Endothelial cell of umbilical vein (primary cell): ENCODE measurements around the gene LDLRAD2. TPM values are rescaled to one million over a fixed set of nuclear protein-coding genes. Genes with fewer than 3 reads are reported as not detected.

ENCODE experiments used
- BruUV-seq: library from RNA; stranded (reverse); fragments of 400-500 nt; replicated peaks from 2 replicates; lab custom pipeline; 2021; lab: Mats Ljungman, UMichigan
- CTCF ChIA-PET: fragments of 300-600, 350-600 bp; sonication (Branson Sonifier 250); formaldehyde crosslinking; loops from one replicate; lab custom pipeline; 2021; ENCODE audit warnings: antibody characterized with exemption, inconsistent platforms; lab: Charles Lee
- POLR2A ChIA-PET: fragments of 300-600, 350-600 bp; sonication (Branson Sonifier 250); formaldehyde crosslinking; loops from one replicate; lab custom pipeline; 2021; ENCODE audit warnings: antibody characterized with exemption, inconsistent platforms; lab: Charles Lee
- DNase-seq: peaks from one replicate; pipeline ENCODE4 v3.0.0-alpha.2; 2011; ENCODE audit warnings: low read depth, low spot score
- FAIRE-seq: peaks from 2 replicates; lab custom pipeline; 2011; peaks lifted over from hg19 to GRCh38; lab: Jason Lieb, UNC
- H2AFZ ChIP-seq: 2 replicates; pipeline ENCODE4 v1.6.0; 2012; ENCODE audit warnings: low read depth, low read length, control low read depth, inconsistent platforms
- H3K27ac ChIP-seq: 2 replicates; pipeline ENCODE4 v1.5.1; 2011; ENCODE audit warnings: low read depth, mild to moderate bottlenecking, control low read depth, low read length, moderate library complexity; ENCODE audit not compliant: insufficient read depth
- H3K27me3 ChIP-seq, 2 experiments: 2 replicates each; pipeline versions ENCODE4 v1.6.0 to v1.6.1; 2011; ENCODE audit warnings: low read length in 2 of 2, mixed read lengths in 1 of 2; ENCODE audit not compliant: control insufficient read depth in 2 of 2, insufficient read depth in 2 of 2
- H3K36me3 ChIP-seq, 2 experiments: 2 replicates in 1 of 2; 3 replicates in 1 of 2; pipeline ENCODE4 v1.5.1; 2011; ENCODE audit warnings: low read length in 2 of 2, mild to moderate bottlenecking in 1 of 2, moderate library complexity in 1 of 2; ENCODE audit not compliant: control insufficient read depth in 2 of 2, insufficient read depth in 2 of 2; ENCODE audit errors: extremely low read depth in 1 of 2
- H3K4me1 ChIP-seq: 3 replicates; pipeline ENCODE4 v1.5.1; 2011; ENCODE audit warnings: mild to moderate bottlenecking, low read length; ENCODE audit not compliant: control insufficient read depth, insufficient read depth; ENCODE audit errors: extremely low read depth
- H3K4me2 ChIP-seq: 2 replicates; pipeline ENCODE4 v1.6.1; 2011; ENCODE audit warnings: low read length, control low read depth, mixed read lengths; ENCODE audit not compliant: insufficient read depth
- H3K4me3 ChIP-seq, 3 experiments: fragments of 200-600 bp in 1 of 3; sonication (generic), shearing (Covaris generic) in 1 of 3; replicated peaks in 1 of 3; 2 replicates each; pipeline ENCODE4 v1.5.1; 2011 to 2016; ENCODE audit warnings: control low read depth in 3 of 3, low read length in 3 of 3, mild to moderate bottlenecking in 2 of 3, inconsistent platforms in 1 of 3, low read depth in 1 of 3, moderate library complexity in 1 of 3; ENCODE audit not compliant: insufficient read depth in 1 of 3
- H3K79me2 ChIP-seq: 2 replicates; pipeline ENCODE4 v1.6.0; 2012; ENCODE audit warnings: low read length, inconsistent platforms; ENCODE audit not compliant: control insufficient read depth, insufficient read depth
- H3K9ac ChIP-seq: replicated peaks from 2 replicates; pipeline ENCODE3; 2011; ENCODE audit warnings: low read length, control low read depth; ENCODE audit not compliant: insufficient read depth; ENCODE audit errors: extremely low read depth
- H3K9me1 ChIP-seq: replicated peaks from 3 replicates; pipeline ENCODE4 v1.6.0; 2011; ENCODE audit warnings: mild to moderate bottlenecking, low read length; ENCODE audit not compliant: control insufficient read depth, insufficient read depth; ENCODE audit errors: extremely low read depth
- H3K9me3 ChIP-seq: replicated peaks from 2 replicates; pipeline ENCODE4 v1.5.1; 2012; ENCODE audit warnings: low read length, inconsistent platforms; ENCODE audit not compliant: control insufficient read depth, insufficient read depth
- H4K20me1 ChIP-seq: replicated peaks from 2 replicates; pipeline ENCODE3; 2011; ENCODE audit warnings: mild to moderate bottlenecking, low read length; ENCODE audit not compliant: control insufficient read depth, insufficient read depth; ENCODE audit errors: extremely low read depth
- CTCF ChIP-seq, 2 donors: IDR thresholded peaks; 1 replicate in 1 of 2; 2 replicates in 1 of 2; pipeline ENCODE4 v1.5.1; 2011; ENCODE audit warnings: low read length in 2 of 2, mild to moderate bottlenecking in 2 of 2, moderate library complexity in 2 of 2, control low read depth in 1 of 2, inconsistent platforms in 1 of 2, low read depth in 1 of 2; ENCODE audit not compliant: insufficient read depth in 1 of 2; ENCODE audit errors: extremely low read depth in 1 of 2
- EZH2 ChIP-seq: IDR thresholded peaks from 2 replicates; pipeline ENCODE4 v1.6.1; 2012; ENCODE audit warnings: borderline replicate concordance, low read depth, mild to moderate bottlenecking, moderate library complexity, low read length, inconsistent platforms; ENCODE audit not compliant: severe bottlenecking
- FOS ChIP-seq: IDR thresholded peaks from 2 replicates; pipeline ENCODE4 v1.6.1; 2011; ENCODE audit warnings: mild to moderate bottlenecking, low read length, moderate library complexity, borderline replicate concordance; ENCODE audit not compliant: insufficient read depth
- GATA2 ChIP-seq: IDR thresholded peaks from 2 replicates; pipeline ENCODE4 v1.7.0; 2011; ENCODE audit warnings: low read depth, mild to moderate bottlenecking, moderate library complexity, mixed read lengths, low read length; ENCODE audit not compliant: insufficient read length, insufficient read depth
- JUN ChIP-seq: IDR thresholded peaks from 2 replicates; pipeline ENCODE4 v1.6.1; 2011; ENCODE audit warnings: borderline replicate concordance, low read depth; ENCODE audit not compliant: insufficient read length, insufficient read depth
- MAX ChIP-seq: IDR thresholded peaks from 2 replicates; pipeline ENCODE4 v1.6.1; 2011; ENCODE audit not compliant: insufficient read depth, insufficient read length
- MYC ChIP-seq: IDR thresholded peaks from one replicate; pipeline ENCODE4 v1.6.1; 2011; ENCODE audit warnings: mild to moderate bottlenecking, low read depth, low read length
- POLR2A ChIP-seq: IDR thresholded peaks from 2 replicates; pipeline ENCODE4 v1.6.1; 2012; ENCODE audit warnings: low read depth, mild to moderate bottlenecking, control low read depth, low read length
- POLR2AphosphoS5 ChIP-seq: IDR thresholded peaks from 2 replicates; pipeline ENCODE4 v1.6.1; 2012; ENCODE audit warnings: low read depth, mild to moderate bottlenecking, control low read depth, low read length, moderate library complexity; ENCODE audit not compliant: insufficient read depth
- dilution Hi-C: fragments of 300-500 bp; cut with MboI; formaldehyde crosslinking; loops from one replicate; pipeline ENCODE4 v1.15.0; 2019; ENCODE audit warnings: low sequenced_read_pairs; ENCODE audit not compliant: extremely low pct_ligation_motif_present
- intact Hi-C: fragments of 100-400 bp; cut with micrococcal nuclease; formaldehyde crosslinking; loops from one replicate; pipeline ENCODE4 v1.10.0; 2022
- polyA plus RNA-seq, 4 experiments: library from polyadenylated mRNA; depleted of rRNA in 3 of 4; stranded (reverse) in 3 of 4; unstranded in 1 of 4; fragments of >200 nt; gene quantifications; 2 replicates each; pipeline versions ENCODE4 v1.2.1 to v1.2.3, GENCODE V29; 2011 to 2012; ENCODE audit warnings: missing spikeins in 1 of 4
- total RNA-seq: library from RNA; stranded (reverse); gene quantifications from 2 replicates; pipeline ENCODE4 v1.2.3, GENCODE V29; 2021

Gene LDLRAD2
- total and polyA plus RNA-seq, 2 donors (not counting 3 experiments of a cell fraction or from before 2014, with no cell fraction given), result 0.44 TPM; not detected in 1

GRCh38 chr1:21836010-21836409, 23.9 kb downstream of the LDLRAD2 start:
- Histone ChIP-seq H3K4me1 (no peaks in the 10 kb centered on the region), H4K20me1 (no peaks in the 10 kb centered on the region), H3K79me2 (peaks cover 25% of the 10 kb centered on the region), H3K9ac (no peak overlapping the region), H3K4me3 (no peak overlapping the region), H3K9me1 (no peaks in the 10 kb centered on the region), H3K27ac (no peak overlapping the region), H3K4me2 (no peak overlapping the region), H3K9me3 (no peaks in the 10 kb centered on the region), H3K27me3 (no peaks in the 10 kb centered on the region), H3K36me3 (peaks cover 73 to 87% of the 10 kb centered on the region in 2 experiments), H2AFZ (no peak overlapping the region)
- no peak for FAIRE-seq
- CTCF ChIA-PET, result no interaction called here
- TF ChIP-seq POLR2AphosphoS5 (peak; percentile 32), CTCF (IDR thresholded peaks at IDR 0.05; ENCODE audit: extremely low read depth in 1 of 2, insufficient read depth in 1 of 2, low read depth in 1 of 2, low read length in 2 of 2) (no peak)
- no peak for DNase-seq
- dilution Hi-C loops, result no loop called here
- intact Hi-C loops, result no loop called here
- BruUV-seq, result no TSS peak
- POLR2A ChIA-PET, result no interaction called here

- Histone ChIP-seq H4K20me1 (no peaks in the 10 kb centered on the region), H3K4me1 (no peaks in the 10 kb centered on the region), H3K27me3 (no peaks in the 10 kb centered on the region), H3K9me3 (no peaks in the 10 kb centered on the region), H3K36me3 (peaks cover 73 to 87% of the 10 kb centered on the region in 2 experiments), H3K9ac (no peak overlapping the region), H2AFZ (no peak overlapping the region), H3K9me1 (no peaks in the 10 kb centered on the region), H3K79me2 (peaks cover 24% of the 10 kb centered on the region), H3K4me2 (no peak overlapping the region), H3K4me3 (no peak overlapping the region), H3K27ac (no peak overlapping the region)
- dilution Hi-C loops (no loop called here), intact Hi-C loops (no loop called here)
- TF ChIP-seq FOS, result no peak
- TF ChIP-seq MAX, result no peak
- no peak for TF ChIP-seq MYC
- TF ChIP-seq POLR2A, result no peak
- TF ChIP-seq GATA2, result no peak
- no peak for TF ChIP-seq CTCF (IDR thresholded peaks at IDR 0.05; ENCODE audit: extremely low read depth in 1 of 2, insufficient read depth in 1 of 2, low read depth in 1 of 2, low read length in 2 of 2)
- TF ChIP-seq EZH2, result no peak
- TF ChIP-seq JUN, result no peak
- TF ChIP-seq POLR2AphosphoS5, result no peak
- POLR2A ChIA-PET, result no interaction called here
- BruUV-seq, result no TSS peak
- FAIRE-seq, result no peak
- DNase-seq, result no peak
- CTCF ChIA-PET, result no interaction called here
These were observed 24.7 kb downstream of the LDLRAD2 start for GRCh38 chr1:21836729-21837128.
